Measurements from ENCODE around the gene ATG4D.
"Not testable (repeated sequence)": the region's sequence is repeated elsewhere in the genome, so short reads cannot be mapped to it uniquely, and the experiment has no call there.

The ATG4D gene

DNA sequence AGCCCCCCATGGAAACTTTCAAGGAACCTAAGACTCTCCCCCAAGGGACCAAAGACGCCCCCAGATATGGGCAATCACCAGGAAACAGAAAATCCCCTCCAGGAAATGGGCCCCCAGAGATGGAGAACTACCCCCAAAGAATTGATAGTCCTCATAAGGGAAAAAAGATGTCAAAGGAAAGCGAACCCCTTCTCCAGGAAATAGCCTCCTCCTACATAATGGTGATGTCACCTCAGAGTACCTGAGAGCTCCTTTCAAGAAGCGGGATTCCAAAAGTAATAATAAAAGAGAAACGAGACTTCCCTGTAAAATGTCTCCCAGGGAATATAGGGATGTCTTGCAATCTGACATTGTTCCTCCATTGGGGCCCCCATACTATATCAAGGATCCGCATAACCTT is 24.0 kb downstream of the ATG4D start:
- no peak for DNase-seq (ENCODE audit: low read depth)
- TF ChIP-seq, protein P1, sequence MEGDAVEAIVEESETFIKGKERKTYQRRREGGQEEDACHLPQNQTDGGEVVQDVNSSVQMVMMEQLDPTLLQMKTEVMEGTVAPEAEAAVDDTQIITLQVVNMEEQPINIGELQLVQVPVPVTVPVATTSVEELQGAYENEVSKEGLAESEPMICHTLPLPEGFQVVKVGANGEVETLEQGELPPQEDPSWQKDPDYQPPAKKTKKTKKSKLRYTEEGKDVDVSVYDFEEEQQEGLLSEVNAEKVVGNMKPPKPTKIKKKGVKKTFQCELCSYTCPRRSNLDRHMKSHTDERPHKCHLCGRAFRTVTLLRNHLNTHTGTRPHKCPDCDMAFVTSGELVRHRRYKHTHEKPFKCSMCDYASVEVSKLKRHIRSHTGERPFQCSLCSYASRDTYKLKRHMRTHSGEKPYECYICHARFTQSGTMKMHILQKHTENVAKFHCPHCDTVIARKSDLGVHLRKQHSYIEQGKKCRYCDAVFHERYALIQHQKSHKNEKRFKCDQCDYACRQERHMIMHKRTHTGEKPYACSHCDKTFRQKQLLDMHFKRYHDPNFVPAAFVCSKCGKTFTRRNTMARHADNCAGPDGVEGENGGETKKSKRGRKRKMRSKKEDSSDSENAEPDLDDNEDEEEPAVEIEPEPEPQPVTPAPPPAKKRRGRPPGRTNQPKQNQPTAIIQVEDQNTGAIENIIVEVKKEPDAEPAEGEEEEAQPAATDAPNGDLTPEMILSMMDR (IDR thresholded peaks at IDR 0.05; ENCODE audit: control insufficient read depth, extremely low read depth, insufficient read depth), result no peak
- peak overlapping the region; percentile 54 for H3K4me3 ChIP-seq (ENCODE audit: low read depth, low read length)

DNA sequence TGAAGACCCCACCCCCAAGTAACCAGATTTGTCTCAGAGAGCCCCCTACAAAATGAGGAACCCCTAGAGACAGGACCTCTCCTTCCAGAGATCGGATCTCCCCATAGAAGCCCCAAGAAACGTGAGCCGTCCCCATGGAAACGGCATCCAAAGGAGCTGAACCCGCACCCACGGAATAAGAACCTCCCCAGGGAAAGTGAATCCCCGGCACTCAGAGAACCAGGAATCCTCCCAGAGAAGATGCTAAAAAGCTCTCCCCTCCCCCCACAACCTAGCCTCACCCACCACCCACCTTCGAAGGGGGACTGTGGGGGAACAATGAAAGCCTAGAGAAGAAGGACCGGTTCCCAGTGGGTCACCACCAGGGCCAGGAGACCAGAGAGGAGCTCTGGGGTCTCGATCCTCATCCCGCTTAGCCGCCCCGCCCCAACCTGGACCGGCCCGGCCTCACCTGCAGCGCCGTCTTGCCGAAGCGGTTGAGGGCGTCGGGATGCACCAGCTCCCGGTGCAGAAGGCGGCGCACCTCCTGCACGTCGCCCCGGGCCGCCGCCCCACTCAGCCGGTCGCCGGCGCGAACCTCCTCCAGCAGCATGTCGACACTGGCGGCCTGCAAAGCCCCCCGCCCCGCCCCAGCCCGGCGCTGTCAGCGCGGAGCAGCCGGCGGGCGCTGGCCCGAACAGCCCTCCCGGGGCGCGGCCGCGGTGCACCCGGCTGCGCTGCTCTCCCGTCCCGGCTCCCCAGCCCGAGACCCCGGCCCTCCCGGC is 24.5 kb downstream of the ATG4D start:
- peak; percentile 15 for DNase-seq (ENCODE audit: low read depth)
- peak overlapping the region; percentile 54 for H3K4me3 ChIP-seq (ENCODE audit: low read depth, low read length)
- TF ChIP-seq, protein P1 (IDR thresholded peaks at IDR 0.05; ENCODE audit: control insufficient read depth, extremely low read depth, insufficient read depth), result peak; percentile 34; the same call in 1 of the 2 replicates

DNA sequence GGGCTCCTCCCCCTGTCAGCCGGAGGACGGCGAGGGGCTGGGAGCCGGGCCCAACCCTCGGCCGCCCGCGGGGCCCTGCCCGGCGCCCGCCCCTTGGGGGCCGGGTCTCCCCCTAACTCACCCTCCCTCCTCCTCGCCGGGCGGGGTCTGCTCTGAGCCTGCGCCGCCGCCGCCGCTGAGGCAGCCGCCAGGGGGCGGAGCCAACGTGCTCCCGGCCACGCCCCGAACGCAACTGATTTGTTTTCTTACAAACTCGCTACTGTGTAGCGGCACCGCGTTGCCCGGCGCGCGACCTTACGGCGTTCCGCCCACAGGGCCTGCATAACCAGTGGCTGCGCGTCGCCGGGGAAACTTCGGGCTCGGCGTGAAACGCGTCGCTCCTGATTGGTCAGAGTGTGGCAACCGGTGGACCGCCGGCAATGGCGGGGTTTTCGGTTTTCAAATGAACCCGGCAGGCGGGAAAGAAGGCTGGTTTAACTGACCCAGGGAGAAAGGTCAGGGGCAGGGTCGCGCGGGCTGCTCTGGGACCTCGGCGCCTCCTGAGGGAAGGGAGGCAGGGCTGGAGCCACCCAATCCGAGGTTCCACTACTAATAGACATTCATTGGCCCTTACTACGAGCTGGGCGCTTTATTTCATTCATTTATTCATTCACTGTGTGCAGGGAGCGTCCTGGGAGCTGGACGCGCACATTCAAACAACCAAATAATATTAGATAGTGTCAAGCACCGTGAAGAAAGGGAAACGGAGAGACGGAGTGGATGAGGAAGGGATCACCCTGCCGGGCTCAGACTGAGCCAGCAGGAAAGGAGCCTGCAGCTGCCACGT is 25.3 kb downstream of the ATG4D start, which contains the start of gene CDKN2D:
TSS of gene CDKN2D (minus strand) at position 154 of the 826 bp plus-strand sequence. CDS start 326 bp downstream, outside the sequence.
- TF ChIP-seq, protein P1 (IDR thresholded peaks at IDR 0.05; ENCODE audit: control insufficient read depth, extremely low read depth, insufficient read depth), result no peak
- peak; percentile 98 for DNase-seq (ENCODE audit: low read depth)
- peak within 1 kb of the TSS; percentile 54 for H3K4me3 ChIP-seq (ENCODE audit: low read depth, low read length)

DNA sequence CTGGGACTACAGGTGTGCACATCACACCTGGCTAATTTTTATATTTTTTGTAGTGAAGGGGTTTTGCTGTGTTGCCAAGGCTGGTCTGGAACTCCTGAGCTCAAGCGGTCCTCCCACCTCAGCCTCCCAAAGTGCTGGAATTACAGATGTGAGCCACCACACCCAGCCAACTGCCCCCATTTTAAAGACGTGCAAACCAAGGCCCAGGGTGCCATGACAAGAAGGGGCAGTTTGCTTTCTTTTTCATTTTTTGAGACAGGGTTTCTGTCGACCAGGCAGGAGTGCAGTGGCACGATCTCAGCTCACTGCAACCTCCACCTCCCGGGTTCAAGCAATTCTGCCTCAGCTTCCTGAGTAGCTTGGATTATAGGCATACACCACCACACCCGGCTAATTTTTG is 30.1 kb downstream of the ATG4D start:
- not testable (repeated sequence) for H3K4me3 ChIP-seq (ENCODE audit: low read depth, low read length); DNase-seq (ENCODE audit: low read depth)

DNA sequence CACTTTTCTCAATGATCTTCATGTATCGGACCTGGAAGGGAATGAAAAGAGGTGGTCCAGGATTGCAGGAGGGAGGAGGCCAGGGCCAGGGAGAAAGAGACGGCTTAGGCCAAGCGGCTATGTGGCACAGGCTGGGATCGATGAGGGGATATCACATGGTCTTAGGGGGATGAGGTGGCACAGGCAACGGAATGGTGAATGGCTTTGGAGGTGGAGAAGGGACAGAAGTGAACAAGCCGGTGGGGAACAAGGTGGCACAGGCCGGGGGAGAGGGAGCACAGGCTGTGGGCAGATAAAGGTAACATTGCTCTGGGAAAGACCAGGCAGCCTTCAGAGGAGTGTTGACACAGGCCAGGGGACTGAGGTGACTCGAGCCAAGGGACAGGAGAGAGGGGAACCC is 30.8 kb downstream of the ATG4D start:
- TF ChIP-seq, protein P1 (IDR thresholded peaks at IDR 0.05; ENCODE audit: control insufficient read depth, extremely low read depth, insufficient read depth), result no peak
- DNase-seq (ENCODE audit: low read depth), result no peak
- no peak overlapping the region for H3K4me3 ChIP-seq (ENCODE audit: low read depth, low read length)

DNA sequence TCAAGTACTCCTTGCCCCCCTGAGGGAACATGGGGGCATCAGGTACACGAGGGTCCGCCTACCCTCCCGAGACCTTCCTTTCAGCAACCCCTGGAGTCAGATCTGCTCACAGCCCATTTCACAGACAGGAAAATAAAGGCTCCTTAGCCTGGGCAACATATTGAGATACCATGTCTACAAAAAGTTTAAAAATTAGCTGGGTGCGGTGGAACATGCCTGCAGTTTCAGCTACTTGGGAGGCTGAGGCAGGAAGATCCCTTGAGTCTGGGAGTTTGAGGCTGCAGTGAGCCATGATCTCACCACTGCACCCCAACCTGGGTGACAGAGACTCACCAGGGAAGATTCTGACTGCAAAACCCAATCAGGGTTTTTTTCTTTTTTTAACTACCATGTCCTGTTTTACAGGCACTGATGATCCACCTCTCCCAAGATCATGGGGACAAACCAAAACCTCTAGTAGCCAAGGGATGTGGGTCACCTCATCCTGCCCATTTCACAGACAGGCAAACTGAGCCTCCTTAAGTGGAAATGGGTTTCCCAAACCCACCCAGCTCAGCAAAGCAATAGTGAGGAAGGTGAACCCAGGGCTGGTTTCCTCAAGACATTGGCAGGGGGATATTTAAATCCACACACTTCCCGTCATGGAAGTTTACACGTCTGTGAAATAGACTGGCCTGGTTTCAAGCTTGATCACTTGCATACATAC is 31.5 kb downstream of the ATG4D start:
- DNase-seq (ENCODE audit: low read depth), result no peak
- TF ChIP-seq, protein P1 (IDR thresholded peaks at IDR 0.05; ENCODE audit: control insufficient read depth, extremely low read depth, insufficient read depth), result no peak

DNA sequence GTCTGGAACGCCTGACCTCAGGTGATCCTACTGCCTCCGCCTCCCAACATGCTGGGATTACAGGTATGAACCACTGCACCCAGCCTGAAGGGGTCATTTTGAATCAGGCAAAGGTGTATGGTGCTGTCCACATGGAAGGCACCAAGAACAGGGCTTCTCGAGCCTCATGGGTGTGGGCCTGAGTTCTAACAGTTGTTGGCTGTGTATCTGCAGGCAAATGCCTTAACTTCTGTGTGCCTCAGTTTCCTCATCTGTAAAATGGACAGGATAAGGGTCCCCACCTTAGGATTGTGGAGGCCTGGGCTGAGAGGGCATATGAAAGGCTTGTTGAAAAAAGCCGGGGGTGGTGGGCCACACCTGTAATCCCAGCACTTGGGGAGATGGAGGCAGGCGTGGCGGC is 34.2 kb downstream of the ATG4D start:
- TF ChIP-seq, protein P1 (IDR thresholded peaks at IDR 0.05; ENCODE audit: control insufficient read depth, extremely low read depth, insufficient read depth), result no peak
- DNase-seq (ENCODE audit: low read depth), result no peak
- H3K4me3 ChIP-seq (ENCODE audit: low read depth, low read length), result no peak overlapping the region

More for the DNA sequence above, 31.5 kb downstream of the ATG4D start:
- H3K4me3 ChIP-seq (ENCODE audit: low read depth, low read length), result no peak overlapping the region

Measured in LNCaP clone FGC (cell line).